HCT116 (cell line): ENCODE results near the gene IST1. TPM values are rescaled to one million over a fixed set of nuclear protein-coding genes. Genes with fewer than 3 reads are reported as not detected.

ENCODE experiments used
- ATAC-seq: fragments of 200-7000 bp; cut with Tn5 transposase; 2 replicates; pipeline ENCODE4 v1.9.1; 2020; ENCODE audit warnings: mild to moderate bottlenecking, moderate library complexity
- BruUV-seq: library from RNA; stranded (reverse); fragments of 400-500 nt; replicated peaks from 2 replicates; lab custom pipeline; 2021; lab: Mats Ljungman, UMichigan
- CTCF ChIA-PET: fragments of 300-600 bp; sonication (Branson Sonifier 250); formaldehyde crosslinking; loops from one replicate; lab custom pipeline; 2021; ENCODE audit warnings: antibody characterized with exemption; lab: Charles Lee
- POLR2A ChIA-PET: fragments of 300-600, 350-600 bp; sonication (Branson Sonifier 250); formaldehyde crosslinking; loops from one replicate; lab custom pipeline; 2021; ENCODE audit warnings: antibody characterized with exemption; lab: Charles Lee
- RAD21 ChIA-PET, 2 experiments: fragments of 300-600 bp; sonication (Branson Sonifier 250); formaldehyde crosslinking; loops; one replicate each; lab custom pipeline; 2023; ENCODE audit warnings: low total read pairs in 2 of 2; ENCODE audit not compliant: uncharacterized antibody in 2 of 2, unreplicated experiment in 2 of 2, low non-redundant PET in 1 of 2; lab: Charles Lee
- DNase-seq: peaks from one replicate; pipeline ENCODE4 v3.0.0-alpha.2; 2010; ENCODE audit warnings: low read depth, low spot score
- H2AFZ ChIP-seq: fragments of 200-600 bp; shearing (Covaris generic), sonication (generic); 2 replicates; pipeline ENCODE4 v1.6.1; 2017; ENCODE audit warnings: low read depth, mixed run types, mixed read lengths, antibody characterized with exemption, low read length; ENCODE audit not compliant: poor library complexity, severe bottlenecking
- H3K27ac ChIP-seq: 2 replicates; pipeline ENCODE4 v1.5.1; 2012; ENCODE audit warnings: low read depth, low read length
- H3K27me3 ChIP-seq: fragments of 200-600 bp; sonication (generic); 2 replicates; pipeline ENCODE4 v1.6.1; 2016; ENCODE audit warnings: mixed run types, low read length, mixed read lengths; ENCODE audit not compliant: insufficient read depth
- H3K36me3 ChIP-seq, 2 experiments: fragments of 200-500 bp in 1 of 2; fragments of 200-600 bp in 1 of 2; sonication (Bioruptor generic) in 1 of 2; sonication (generic) in 1 of 2; 2 replicates each; pipeline versions ENCODE4 v1.5.1 to v1.6.1; 2014 to 2016; ENCODE audit warnings: low read length in 2 of 2, inconsistent platforms in 1 of 2, mixed read lengths in 1 of 2, mixed run types in 1 of 2; ENCODE audit not compliant: insufficient read depth in 2 of 2, control insufficient read depth in 1 of 2
- H3K4me1 ChIP-seq, 2 experiments: fragments of 200-600 bp in 1 of 2; sonication (generic) in 1 of 2; 2 replicates each; pipeline versions ENCODE4 v1.5.1 to v1.6.1; 2012 to 2017; ENCODE audit warnings: low read length in 2 of 2, inconsistent platforms in 1 of 2, mild to moderate bottlenecking in 1 of 2, mixed read lengths in 1 of 2, mixed run types in 1 of 2, moderate library complexity in 1 of 2; ENCODE audit not compliant: insufficient read depth in 2 of 2, control insufficient read depth in 1 of 2
- H3K4me2 ChIP-seq: fragments of 200-600 bp; sonication (generic); 2 replicates; pipeline ENCODE4 v1.6.1; 2017; ENCODE audit warnings: mixed run types, low read length, mixed read lengths
- H3K4me3 ChIP-seq, 2 experiments: fragments of 200-600 bp in 1 of 2; sonication (generic) in 1 of 2; replicated peaks in 1 of 2; 2 replicates each; pipeline ENCODE4 v1.5.1; 2011 to 2016; ENCODE audit warnings: low read length in 2 of 2, control low read depth in 1 of 2, low read depth in 1 of 2, mild to moderate bottlenecking in 1 of 2, mixed read lengths in 1 of 2, mixed run types in 1 of 2
- H3K79me2 ChIP-seq: fragments of 200-600 bp; sonication (generic); 2 replicates; pipeline ENCODE4 v1.6.1; 2017; ENCODE audit warnings: mild to moderate bottlenecking, mixed run types, low read length, moderate library complexity, mixed read lengths; ENCODE audit not compliant: insufficient read depth
- H3K9ac ChIP-seq: fragments of 200-600 bp; sonication (generic); 2 replicates; pipeline ENCODE4 v1.6.1; 2016; ENCODE audit warnings: low read length, mixed read lengths
- H3K9me2 ChIP-seq: fragments of 200-600 bp; sonication (generic), shearing (Covaris generic); 2 replicates; pipeline ENCODE4 v1.6.1; 2017; ENCODE audit warnings: mixed run types, mild to moderate bottlenecking, moderate library complexity; ENCODE audit not compliant: insufficient read depth
- H3K9me3 ChIP-seq, 2 experiments: fragments of 200-500 bp in 1 of 2; fragments of 200-600 bp in 1 of 2; sonication (Bioruptor generic) in 1 of 2; sonication (generic) in 1 of 2; 2 replicates each; pipeline ENCODE4 v1.6.1; 2014 to 2017; ENCODE audit warnings: low read length in 2 of 2, mixed read lengths in 2 of 2, inconsistent platforms in 1 of 2, low read depth in 1 of 2, mild to moderate bottlenecking in 1 of 2, mixed run types in 1 of 2, moderate library complexity in 1 of 2; ENCODE audit not compliant: control insufficient read depth in 1 of 2, insufficient read depth in 1 of 2
- H4K20me1 ChIP-seq: fragments of 200-600 bp; sonication (generic), shearing (Covaris generic); 2 replicates; pipeline ENCODE4 v1.6.1; 2017; ENCODE audit warnings: mixed run types, mild to moderate bottlenecking, moderate library complexity; ENCODE audit not compliant: insufficient read depth
- CBX3 ChIP-seq: IDR thresholded peaks from 2 replicates; pipeline ENCODE4 v1.6.1; 2012; ENCODE audit warnings: low read depth
- CEBPB ChIP-seq: IDR thresholded peaks from 2 replicates; pipeline ENCODE4 v1.6.1; 2012; ENCODE audit warnings: low read depth
- EGR1 ChIP-seq: IDR thresholded peaks from 2 replicates; pipeline ENCODE4 v1.6.1; 2012; ENCODE audit warnings: low read depth
- ELF1 ChIP-seq: IDR thresholded peaks from 2 replicates; pipeline ENCODE4 v1.6.1; 2012; ENCODE audit warnings: low read depth, borderline replicate concordance
- EZH2 ChIP-seq: fragments of 200-600 bp; sonication (generic); IDR thresholded peaks from 2 replicates; pipeline ENCODE4 v1.6.1; 2017; ENCODE audit warnings: antibody characterized with exemption, mixed run types
- EZH2phosphoT487 ChIP-seq: fragments of 200-600 bp; IDR thresholded peaks from 2 replicates; pipeline ENCODE4 v1.6.1; 2018; ENCODE audit warnings: antibody characterized with exemption, borderline replicate concordance
- POLR2A ChIP-seq: IDR thresholded peaks from 2 replicates; pipeline ENCODE4 v1.7.0; 2011; ENCODE audit warnings: borderline replicate concordance; ENCODE audit not compliant: insufficient read depth, insufficient read length; ENCODE audit errors: extremely low read depth
- POLR2AphosphoS5 ChIP-seq: IDR thresholded peaks from 2 replicates; pipeline ENCODE4 v1.6.1; 2011; ENCODE audit warnings: mild to moderate bottlenecking, low read depth, low read length, moderate library complexity
- SP1 ChIP-seq: IDR thresholded peaks from 2 replicates; pipeline ENCODE4 v1.6.1; 2012; ENCODE audit warnings: low read depth
- YY1 ChIP-seq: IDR thresholded peaks from 2 replicates; pipeline ENCODE4 v1.6.1; 2011; ENCODE audit warnings: low read length, low read depth, moderate library complexity, mild to moderate bottlenecking; ENCODE audit not compliant: insufficient replicate concordance; ENCODE audit errors: extremely low read depth
- ZFX ChIP-seq: fragments of 450-650 bp; IDR thresholded peaks from 2 replicates; pipeline ENCODE4 v1.6.1; 2017
- ZNF274 ChIP-seq: fragments of 200-500 bp; sonication (Bioruptor generic); IDR thresholded peaks from 2 replicates; pipeline ENCODE4 v1.6.1; 2014; ENCODE audit warnings: mild to moderate bottlenecking, low read depth, low read length, inconsistent platforms
- intact Hi-C: fragments of 100-400 bp; cut with micrococcal nuclease; formaldehyde crosslinking; loops from 2 replicates; pipeline ENCODE4 v1.10.0; 2022
- total RNA-seq: library from RNA; stranded (reverse); gene quantifications from one replicate; pipeline ENCODE4 v1.2.1, GENCODE V29; 2021; ENCODE audit not compliant: unreplicated experiment
- TF ChIP-seq, protein P1 (sequence below): IDR thresholded peaks from 2 replicates; pipeline ENCODE4 v1.6.1; 2011; ENCODE audit warnings: mild to moderate bottlenecking, low read length, moderate library complexity; ENCODE audit not compliant: insufficient replicate concordance; ENCODE audit errors: extremely low read depth
- TF ChIP-seq, protein P2 (sequence below): IDR thresholded peaks from 2 replicates; pipeline ENCODE4 v1.6.1; 2012
- TF ChIP-seq, protein P3 (sequence below): IDR thresholded peaks from 2 replicates; pipeline ENCODE4 v1.6.1; 2012; ENCODE audit warnings: low read depth

Gene IST1
- total RNA-seq, 1 experiment from 2014 or later = 191 TPM

DNA sequence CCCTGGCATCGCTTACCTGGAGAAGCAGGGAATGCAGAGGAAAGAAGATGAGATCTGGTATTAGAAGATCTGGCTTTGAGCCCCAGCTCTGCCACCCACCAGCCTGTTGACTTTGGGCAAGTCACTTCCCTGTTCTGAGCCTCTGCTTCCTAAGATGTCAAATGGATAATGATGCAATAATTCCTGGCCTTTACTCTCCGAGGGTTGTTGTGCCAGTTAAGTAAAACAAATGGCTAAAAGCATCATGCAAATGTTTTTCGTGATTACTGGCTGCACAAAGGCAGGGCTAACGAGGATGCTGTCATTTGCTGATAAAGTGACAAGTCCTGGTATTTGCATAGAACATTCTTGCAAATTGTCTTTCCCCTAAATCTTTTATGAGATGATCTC lies 10.1 kb upstream of the IST1 start:
- CTCF ChIA-PET = interaction anchor here (0.6 kb wide), 1 partner anchor 76 kb away, joined by 3 read pairs; no protein-coding TSS in a partner anchor
- H2AFZ ChIP-seq = no peak overlapping the region

DNA sequence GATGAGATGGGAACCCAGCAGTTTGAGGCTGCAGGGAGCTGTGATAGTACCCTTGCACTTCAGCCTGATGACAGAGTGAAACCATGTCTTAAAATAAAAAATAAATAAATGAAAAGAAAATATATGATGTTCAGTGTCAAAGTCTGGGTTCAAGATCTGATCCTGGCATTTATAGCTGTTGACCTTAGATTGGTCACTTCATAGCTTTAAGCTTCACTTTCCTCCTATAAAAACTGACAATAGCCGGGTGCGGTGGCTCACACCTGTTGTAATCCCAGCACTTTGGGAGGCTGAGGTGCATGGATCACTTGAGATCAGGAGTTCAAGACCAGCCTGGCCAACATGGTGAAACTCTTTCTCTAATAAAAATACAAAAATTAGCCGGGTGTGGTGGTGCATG lies 6.2 kb upstream of the IST1 start:
- Histone ChIP-seq H3K27me3 (no peaks in the 10 kb centered on the region), H3K4me3 (no peak overlapping the region), H3K4me2 (no peak overlapping the region), H3K9me2 (no peaks in the 10 kb centered on the region), H3K79me2 (no peaks in the 10 kb centered on the region), H3K4me1 (peaks cover 25 to 29% of the 10 kb centered on the region in 2 experiments), H3K9me3 (no peaks in the 10 kb centered on the region), H3K36me3 (no peaks in the 10 kb centered on the region), H3K9ac (no peak overlapping the region), H3K27ac (no peak overlapping the region), H4K20me1 (no peaks in the 10 kb centered on the region), H2AFZ (no peak overlapping the region)
- ATAC-seq (no peak), DNase-seq (no peak)
- BruUV-seq = no TSS peak
- RAD21 ChIA-PET = no interaction called here
- CTCF ChIA-PET = no interaction called here
- intact Hi-C loops = loop anchor here (10.0 kb wide), 1 partner anchor 206 kb away; the partner anchor contains the start of genes DHX38 and TXNL4B
- POLR2A ChIA-PET = no interaction called here
- no peak for TF ChIP-seq ZFX
- TF ChIP-seq, protein P1, sequence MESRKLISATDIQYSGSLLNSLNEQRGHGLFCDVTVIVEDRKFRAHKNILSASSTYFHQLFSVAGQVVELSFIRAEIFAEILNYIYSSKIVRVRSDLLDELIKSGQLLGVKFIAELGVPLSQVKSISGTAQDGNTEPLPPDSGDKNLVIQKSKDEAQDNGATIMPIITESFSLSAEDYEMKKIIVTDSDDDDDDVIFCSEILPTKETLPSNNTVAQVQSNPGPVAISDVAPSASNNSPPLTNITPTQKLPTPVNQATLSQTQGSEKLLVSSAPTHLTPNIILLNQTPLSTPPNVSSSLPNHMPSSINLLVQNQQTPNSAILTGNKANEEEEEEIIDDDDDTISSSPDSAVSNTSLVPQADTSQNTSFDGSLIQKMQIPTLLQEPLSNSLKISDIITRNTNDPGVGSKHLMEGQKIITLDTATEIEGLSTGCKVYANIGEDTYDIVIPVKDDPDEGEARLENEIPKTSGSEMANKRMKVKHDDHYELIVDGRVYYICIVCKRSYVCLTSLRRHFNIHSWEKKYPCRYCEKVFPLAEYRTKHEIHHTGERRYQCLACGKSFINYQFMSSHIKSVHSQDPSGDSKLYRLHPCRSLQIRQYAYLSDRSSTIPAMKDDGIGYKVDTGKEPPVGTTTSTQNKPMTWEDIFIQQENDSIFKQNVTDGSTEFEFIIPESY = no peak
- TF ChIP-seq CBX3 = no peak
- TF ChIP-seq, protein P2, sequence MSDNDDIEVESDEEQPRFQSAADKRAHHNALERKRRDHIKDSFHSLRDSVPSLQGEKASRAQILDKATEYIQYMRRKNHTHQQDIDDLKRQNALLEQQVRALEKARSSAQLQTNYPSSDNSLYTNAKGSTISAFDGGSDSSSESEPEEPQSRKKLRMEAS = no peak
- no peak for TF ChIP-seq EZH2
- no peak for TF ChIP-seq POLR2AphosphoS5
- no peak for TF ChIP-seq ELF1
- TF ChIP-seq ZNF274 = no peak
- TF ChIP-seq POLR2A = no peak
- no peak for TF ChIP-seq EZH2phosphoT487
- TF ChIP-seq, protein P3, sequence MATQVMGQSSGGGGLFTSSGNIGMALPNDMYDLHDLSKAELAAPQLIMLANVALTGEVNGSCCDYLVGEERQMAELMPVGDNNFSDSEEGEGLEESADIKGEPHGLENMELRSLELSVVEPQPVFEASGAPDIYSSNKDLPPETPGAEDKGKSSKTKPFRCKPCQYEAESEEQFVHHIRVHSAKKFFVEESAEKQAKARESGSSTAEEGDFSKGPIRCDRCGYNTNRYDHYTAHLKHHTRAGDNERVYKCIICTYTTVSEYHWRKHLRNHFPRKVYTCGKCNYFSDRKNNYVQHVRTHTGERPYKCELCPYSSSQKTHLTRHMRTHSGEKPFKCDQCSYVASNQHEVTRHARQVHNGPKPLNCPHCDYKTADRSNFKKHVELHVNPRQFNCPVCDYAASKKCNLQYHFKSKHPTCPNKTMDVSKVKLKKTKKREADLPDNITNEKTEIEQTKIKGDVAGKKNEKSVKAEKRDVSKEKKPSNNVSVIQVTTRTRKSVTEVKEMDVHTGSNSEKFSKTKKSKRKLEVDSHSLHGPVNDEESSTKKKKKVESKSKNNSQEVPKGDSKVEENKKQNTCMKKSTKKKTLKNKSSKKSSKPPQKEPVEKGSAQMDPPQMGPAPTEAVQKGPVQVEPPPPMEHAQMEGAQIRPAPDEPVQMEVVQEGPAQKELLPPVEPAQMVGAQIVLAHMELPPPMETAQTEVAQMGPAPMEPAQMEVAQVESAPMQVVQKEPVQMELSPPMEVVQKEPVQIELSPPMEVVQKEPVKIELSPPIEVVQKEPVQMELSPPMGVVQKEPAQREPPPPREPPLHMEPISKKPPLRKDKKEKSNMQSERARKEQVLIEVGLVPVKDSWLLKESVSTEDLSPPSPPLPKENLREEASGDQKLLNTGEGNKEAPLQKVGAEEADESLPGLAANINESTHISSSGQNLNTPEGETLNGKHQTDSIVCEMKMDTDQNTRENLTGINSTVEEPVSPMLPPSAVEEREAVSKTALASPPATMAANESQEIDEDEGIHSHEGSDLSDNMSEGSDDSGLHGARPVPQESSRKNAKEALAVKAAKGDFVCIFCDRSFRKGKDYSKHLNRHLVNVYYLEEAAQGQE = no peak

More for the DNA sequence above, 10.1 kb upstream of the IST1 start:
- ATAC-seq (no peak), DNase-seq (no peak)
- Histone ChIP-seq H3K9me2 (no peaks in the 10 kb centered on the region), H3K27me3 (no peaks in the 10 kb centered on the region), H3K4me1 (peaks cover 21 to 24% of the 10 kb centered on the region in 2 experiments), H3K4me3 (no peak overlapping the region), H3K4me2 (no peak overlapping the region), H3K9ac (no peak overlapping the region), H3K27ac (no peak overlapping the region), H3K9me3 (no peaks in the 10 kb centered on the region), H4K20me1 (no peaks in the 10 kb centered on the region), H3K79me2 (no peaks in the 10 kb centered on the region), H3K36me3 (no peaks in the 10 kb centered on the region)
- intact Hi-C loops = loop anchor here (10.0 kb wide), 1 partner anchor 210 kb away; the partner anchor contains the start of genes DHX38 and TXNL4B
- TF ChIP-seq POLR2A (no peak), SP1 (no peak), CEBPB (no peak), YY1 (no peak), EGR1 (no peak), POLR2AphosphoS5 (no peak)
- TF ChIP-seq, protein P2 = no peak
- ChIA-PET RAD21 (no interaction called here), POLR2A (no interaction called here)
- no TSS peak for BruUV-seq
